ENCODE measurements around the gene TRMT61B. TPM values are rescaled to one million over a fixed set of nuclear protein-coding genes. Genes with fewer than 3 reads are reported as not detected.

Gene TRMT61B
- total and polyA plus RNA-seq, 2 of the 4 experiments (the other 2 are of a cell fraction): 5.7 to 6.6 TPM

DNA sequence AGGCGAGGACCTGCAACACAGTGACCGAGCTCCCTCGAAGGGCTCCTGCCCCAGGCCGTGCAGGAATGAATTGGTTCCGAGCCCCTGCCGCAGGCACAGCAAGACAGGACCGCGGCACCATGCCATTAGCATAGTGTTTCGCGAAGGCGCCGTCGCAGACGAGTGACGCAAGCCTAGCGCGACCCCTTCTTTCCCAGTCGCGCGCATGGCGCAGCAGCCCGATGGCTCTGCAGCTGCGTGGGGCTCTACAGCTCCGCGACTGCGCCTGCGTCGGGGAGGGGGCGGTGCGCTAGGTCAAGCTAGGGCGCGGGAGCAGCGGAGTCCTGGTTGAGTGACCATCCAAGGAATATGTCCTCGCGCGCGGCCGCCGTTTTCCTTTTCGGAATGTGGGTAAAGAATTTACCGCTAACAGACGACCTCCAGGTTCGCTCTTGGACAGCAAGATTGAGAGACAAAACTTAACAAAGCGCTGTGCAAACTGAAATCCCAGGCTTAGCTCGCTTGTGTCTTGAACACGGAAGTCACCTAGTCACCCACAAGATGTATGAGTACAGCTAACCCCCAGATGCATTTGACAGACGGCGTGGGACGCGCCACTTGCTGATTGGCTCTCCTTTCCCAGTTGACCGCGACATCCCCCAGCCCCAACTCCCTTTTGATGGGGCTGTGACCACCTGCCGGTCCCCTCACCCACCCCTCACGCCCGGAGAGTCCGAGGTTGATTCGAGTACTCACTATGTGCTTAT lies at the start of gene TRMT61B (continued):
- TF ChIP-seq, protein P1, sequence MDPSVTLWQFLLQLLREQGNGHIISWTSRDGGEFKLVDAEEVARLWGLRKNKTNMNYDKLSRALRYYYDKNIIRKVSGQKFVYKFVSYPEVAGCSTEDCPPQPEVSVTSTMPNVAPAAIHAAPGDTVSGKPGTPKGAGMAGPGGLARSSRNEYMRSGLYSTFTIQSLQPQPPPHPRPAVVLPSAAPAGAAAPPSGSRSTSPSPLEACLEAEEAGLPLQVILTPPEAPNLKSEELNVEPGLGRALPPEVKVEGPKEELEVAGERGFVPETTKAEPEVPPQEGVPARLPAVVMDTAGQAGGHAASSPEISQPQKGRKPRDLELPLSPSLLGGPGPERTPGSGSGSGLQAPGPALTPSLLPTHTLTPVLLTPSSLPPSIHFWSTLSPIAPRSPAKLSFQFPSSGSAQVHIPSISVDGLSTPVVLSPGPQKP (IDR thresholded peaks at IDR 0.05; ENCODE audit: borderline replicate concordance, low read depth, low read length): no peak

DNA sequence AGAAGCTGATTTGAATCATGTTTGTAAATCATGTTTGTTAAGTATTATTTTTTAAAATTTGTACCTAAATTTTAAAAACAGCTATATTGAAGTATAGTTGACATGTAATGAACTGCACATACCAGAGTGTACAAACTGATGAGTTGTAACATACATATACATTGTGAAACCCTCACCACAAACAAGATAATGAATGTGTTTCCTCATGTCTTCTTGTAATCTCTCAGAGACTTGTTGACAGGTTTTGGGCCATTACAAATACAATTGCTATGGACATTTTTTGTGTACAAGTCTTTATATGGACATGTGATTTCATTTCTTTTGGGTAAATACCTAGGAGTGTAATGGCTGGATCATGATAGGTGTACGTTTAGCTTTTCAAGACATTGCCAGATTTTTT lies 45.8 kb upstream of the TRMT61B start:
- no peak for ATAC-seq (ENCODE audit: low read depth)
- peak overlapping the region; percentile 55 for H2BK5ac ChIP-seq (ENCODE audit: low read depth, low read length, poor library complexity, severe bottlenecking)
- no peak for DNase-seq

More for the DNA sequence above, 45.8 kb upstream of the TRMT61B start:
- H3K18ac ChIP-seq (ENCODE audit: low read depth, low read length): no peak overlapping the region
- H3K14ac ChIP-seq (replicated peaks; ENCODE audit: low read depth, low read length): no peak overlapping the region
- H3K4me1 ChIP-seq (ENCODE audit: control insufficient read depth, insufficient read depth, low read length): no peaks in the 10 kb centered on the region
- no peak overlapping the region for H2AK5ac ChIP-seq (ENCODE audit: low read depth, low read length)
- H2AFZ ChIP-seq (replicated peaks; ENCODE audit: low read length, poor library complexity): no peak overlapping the region
- no peak overlapping the region for H3K9ac ChIP-seq (ENCODE audit: low read depth, low read length)
- H3K23ac ChIP-seq (ENCODE audit: low read depth, low read length): no peak overlapping the region
- ChIA-PET CTCF (interaction anchor here (1.2 to 2.1 kb wide), 2 partner anchors 10 to 12 kb away, joined by 3 to 7 read pairs; no protein-coding TSS in a partner anchor), POLR2A (ENCODE audit: unreplicated experiment) (no interaction called here)
- no peak overlapping the region for H3K4me2 ChIP-seq (ENCODE audit: low read depth, low read length)
- H4K20me1 ChIP-seq (ENCODE audit: insufficient read depth, low read length): peaks cover 14% of the 10 kb centered on the region
- H3K4me3 ChIP-seq (ENCODE audit: insufficient read depth, low read depth, low read length): no peak overlapping the region
- BruUV-seq (replicated peaks): no TSS peak
- no peak overlapping the region for H3K56ac ChIP-seq (ENCODE audit: extremely low read depth, insufficient read depth, low read length)
- no peaks in the 10 kb centered on the region for H3K9me3 ChIP-seq (ENCODE audit: control insufficient read depth, insufficient read depth, low read length)
- peaks cover 14 to 54% of the 10 kb centered on the region in 2 experiments for H3K79me1 ChIP-seq (ENCODE audit: low read depth in 1 of 2, low read length in 2 of 2)
- no peak overlapping the region for H3K27ac ChIP-seq (ENCODE audit: insufficient read depth, low read length)
- intact Hi-C loops (cut with micrococcal nuclease) (no loop called here), in situ Hi-C loops (cut with MboI; ENCODE audit: low sequenced_read_pairs) (loop anchor here (25.0 kb wide), 1 partner anchor 329 kb away; no protein-coding TSS in a partner anchor), dilution Hi-C loops (cut with HindIII; ENCODE audit: low sequenced_read_pairs, unreplicated experiment) (no loop called here)
- no peaks in the 10 kb centered on the region for H3K27me3 ChIP-seq (ENCODE audit: control insufficient read depth, insufficient read depth, low read length)
- no peaks in the 10 kb centered on the region for H3K9me1 ChIP-seq (ENCODE audit: insufficient read depth, low read length)
- H4K91ac ChIP-seq (ENCODE audit: insufficient read depth, low read depth, low read length): no peak overlapping the region
- no peak overlapping the region for H4K5ac ChIP-seq (ENCODE audit: low read depth, low read length)
- no peak overlapping the region for H2AK9ac ChIP-seq (replicated peaks; ENCODE audit: low read depth, low read length, poor library complexity)
- no peak overlapping the region for H4K8ac ChIP-seq (ENCODE audit: low read depth in 2 of 2, low read length in 2 of 2)
- no peak overlapping the region for H3K4ac ChIP-seq (ENCODE audit: low read depth, low read length)
- no peak overlapping the region for H2BK15ac ChIP-seq (ENCODE audit: low read depth, low read length)
- H3K36me3 ChIP-seq (ENCODE audit: control insufficient read depth, insufficient read depth, low read length): peaks cover 20% of the 10 kb centered on the region
- WGBS, 2 experiments (ENCODE audit: extremely low coverage in 2 of 2, insufficient read length in 1 of 2): no CpG with 5 or more reads among the region's 1 CpG
- TF ChIP-seq CEBPB (IDR thresholded peaks at IDR 0.05; ENCODE audit: low read depth, low read length) (peak; percentile 25; the same call in 1 of the 2 replicates), MAZ (IDR thresholded peaks at IDR 0.05; ENCODE audit: borderline replicate concordance, low read depth, low read length) (no peak)
- no peak overlapping the region for H2BK120ac ChIP-seq (ENCODE audit: low read depth, low read length)
- no peak overlapping the region for H2BK20ac ChIP-seq (ENCODE audit: low read depth, low read length)
